ENCODE data around the gene RGS11. TPM values are rescaled to one million over a fixed set of nuclear protein-coding genes. Genes with fewer than 3 reads are reported as not detected.

Gene RGS11
- total RNA-seq: 1 to 10 TPM; 3.1 to 7.5 (median 5.9) TPM

GRCh38 chr16:275786-276232 is at the start of gene RGS11:
TSS of gene RGS11 (minus strand) at chr16:275944. CDS start at chr16:275911, 33 bp downstream.
- intact Hi-C loops (cut with DNase I; ENCODE audit: low total_unique reads): no loop called here
- H3K27ac ChIP-seq: no peak within 1 kb of the TSS

GRCh38 chr16:324451-325334 is 48.9 kb upstream of the RGS11 start:
- Histone ChIP-seq H3K27ac (no peak overlapping the region), H3K9me3 (no peaks in the 10 kb centered on the region), H3K4me1 (peaks cover 6 to 9% of the 10 kb centered on the region in 2 donors), H3K36me3 (no peaks in the 10 kb centered on the region), H3K4me3 (peak overlapping the region in 2 of 3 donors; percentile 9 to 23), H3K27me3 (no peaks in the 10 kb centered on the region)
- no peak for TF ChIP-seq CTCF (IDR thresholded peaks at IDR 0.05)
- no peak for TF ChIP-seq POLR2AphosphoS5 (IDR thresholded peaks at IDR 0.05)
- TF ChIP-seq POLR2A (IDR thresholded peaks at IDR 0.05): no peak
- DNase-seq (ENCODE audit: low spot score in 2 of 2): no peak
- intact Hi-C loops (cut with DNase I; ENCODE audit: low total_unique reads): no loop called here

More at GRCh38 chr16:275786-276232, at the start of gene RGS11:
- H3K36me3 ChIP-seq: no peaks in the 10 kb centered on the region
- peaks cover 2 to 17% of the 10 kb centered on the region in 2 donors for H3K27me3 ChIP-seq
- H3K4me3 ChIP-seq: peak within 1 kb of the TSS; percentile 39 to 67 (median 48)
- DNase-seq (ENCODE audit: low spot score in 2 of 2): no peak
- no peaks in the 10 kb centered on the region for H3K9me3 ChIP-seq
- H3K4me1 ChIP-seq: peaks cover 2 to 8% of the 10 kb centered on the region in 2 donors
- no peak for TF ChIP-seq POLR2AphosphoS5 (IDR thresholded peaks at IDR 0.05)
- no peak for TF ChIP-seq POLR2A (IDR thresholded peaks at IDR 0.05)
- no peak for TF ChIP-seq CTCF (IDR thresholded peaks at IDR 0.05)

- no peak for TF ChIP-seq CTCF (IDR thresholded peaks at IDR 0.05)
- TF ChIP-seq POLR2A (IDR thresholded peaks at IDR 0.05): no peak
- TF ChIP-seq POLR2AphosphoS5 (IDR thresholded peaks at IDR 0.05): no peak
- Histone ChIP-seq H3K4me1 (peaks cover 6 to 9% of the 10 kb centered on the region in 2 donors), H3K36me3 (no peaks in the 10 kb centered on the region), H3K9me3 (no peaks in the 10 kb centered on the region), H3K4me3 (no peak overlapping the region), H3K27ac (no peak overlapping the region), H3K27me3 (no peaks in the 10 kb centered on the region)
- DNase-seq (ENCODE audit: low spot score in 2 of 2): no peak
- intact Hi-C loops (cut with DNase I; ENCODE audit: low total_unique reads): no loop called here
Measured at GRCh38 chr16:324201-324450, 48.4 kb upstream of the RGS11 start.

GRCh38 chr16:322476-323143 is 46.9 kb upstream of the RGS11 start:
- Histone ChIP-seq H3K27me3 (no peaks in the 10 kb centered on the region), H3K27ac (no peak overlapping the region), H3K36me3 (no peaks in the 10 kb centered on the region), H3K4me3 (no peak overlapping the region), H3K4me1 (peaks cover 2% of the 10 kb centered on the region in 2 donors), H3K9me3 (no peaks in the 10 kb centered on the region)
- intact Hi-C loops (cut with DNase I; ENCODE audit: low total_unique reads): no loop called here
- no peak for TF ChIP-seq POLR2A (IDR thresholded peaks at IDR 0.05)
- no peak for TF ChIP-seq CTCF (IDR thresholded peaks at IDR 0.05)
- no peak for DNase-seq (ENCODE audit: low spot score in 2 of 2)

GRCh38 chr16:321532-321931 is 45.8 kb upstream of the RGS11 start:
- no peak overlapping the region for H3K27ac ChIP-seq
- intact Hi-C loops (cut with DNase I; ENCODE audit: low total_unique reads): no loop called here
- no peaks in the 10 kb centered on the region for H3K9me3 ChIP-seq
- H3K4me3 ChIP-seq: no peak overlapping the region
- TF ChIP-seq POLR2A (IDR thresholded peaks at IDR 0.05) (no peak), POLR2AphosphoS5 (IDR thresholded peaks at IDR 0.05) (no peak), CTCF (IDR thresholded peaks at IDR 0.05) (no peak)
- H3K27me3 ChIP-seq: no peaks in the 10 kb centered on the region
- no peak for DNase-seq (ENCODE audit: low spot score in 2 of 2)
- no peaks in the 10 kb centered on the region for H3K4me1 ChIP-seq
- H3K36me3 ChIP-seq: no peaks in the 10 kb centered on the region

All from breast epithelium (tissue), 4 donors.